Fibroblast of pulmonary artery (primary cell): ENCODE data around the gene C1orf116.

Source experiments
- DNase-seq: peaks from one replicate; pipeline ENCODE4 v3.0.0-alpha.2; 2010; ENCODE audit warnings: low read depth
- H3K4me3 ChIP-seq: replicated peaks from 2 replicates; pipeline ENCODE4 v1.5.1; 2011; ENCODE audit warnings: low read depth, mild to moderate bottlenecking, control low read depth, low read length, moderate library complexity
- TF ChIP-seq, protein P1 (sequence below): IDR thresholded peaks from 2 replicates; pipeline ENCODE4 v1.5.1; 2011; ENCODE audit warnings: mild to moderate bottlenecking, control low read depth, low read length, inconsistent platforms; ENCODE audit errors: missing control alignments

Gene C1orf116

DNA sequence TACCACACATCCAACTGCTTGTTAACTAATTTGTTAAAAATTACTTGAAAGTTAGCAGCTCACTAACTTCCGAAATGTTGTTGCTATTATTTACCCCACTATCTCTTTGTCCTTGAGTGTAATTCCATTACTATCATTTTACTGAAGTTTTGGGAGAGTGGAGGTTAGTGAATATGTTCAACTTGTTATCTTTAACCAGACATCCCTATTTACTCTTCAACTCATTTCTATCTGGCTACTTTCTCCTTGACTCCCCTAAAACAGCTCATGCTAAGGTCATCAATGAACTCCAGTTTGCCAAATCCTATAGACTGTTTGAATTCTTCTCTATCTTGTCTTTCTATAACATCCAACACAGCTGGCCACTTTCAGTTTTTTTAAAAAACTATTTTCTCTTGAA is 4.3 kb upstream of the C1orf116 start:
- no peak for DNase-seq
- TF ChIP-seq, protein P1, sequence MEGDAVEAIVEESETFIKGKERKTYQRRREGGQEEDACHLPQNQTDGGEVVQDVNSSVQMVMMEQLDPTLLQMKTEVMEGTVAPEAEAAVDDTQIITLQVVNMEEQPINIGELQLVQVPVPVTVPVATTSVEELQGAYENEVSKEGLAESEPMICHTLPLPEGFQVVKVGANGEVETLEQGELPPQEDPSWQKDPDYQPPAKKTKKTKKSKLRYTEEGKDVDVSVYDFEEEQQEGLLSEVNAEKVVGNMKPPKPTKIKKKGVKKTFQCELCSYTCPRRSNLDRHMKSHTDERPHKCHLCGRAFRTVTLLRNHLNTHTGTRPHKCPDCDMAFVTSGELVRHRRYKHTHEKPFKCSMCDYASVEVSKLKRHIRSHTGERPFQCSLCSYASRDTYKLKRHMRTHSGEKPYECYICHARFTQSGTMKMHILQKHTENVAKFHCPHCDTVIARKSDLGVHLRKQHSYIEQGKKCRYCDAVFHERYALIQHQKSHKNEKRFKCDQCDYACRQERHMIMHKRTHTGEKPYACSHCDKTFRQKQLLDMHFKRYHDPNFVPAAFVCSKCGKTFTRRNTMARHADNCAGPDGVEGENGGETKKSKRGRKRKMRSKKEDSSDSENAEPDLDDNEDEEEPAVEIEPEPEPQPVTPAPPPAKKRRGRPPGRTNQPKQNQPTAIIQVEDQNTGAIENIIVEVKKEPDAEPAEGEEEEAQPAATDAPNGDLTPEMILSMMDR: no peak
- no peak overlapping the region for H3K4me3 ChIP-seq

DNA sequence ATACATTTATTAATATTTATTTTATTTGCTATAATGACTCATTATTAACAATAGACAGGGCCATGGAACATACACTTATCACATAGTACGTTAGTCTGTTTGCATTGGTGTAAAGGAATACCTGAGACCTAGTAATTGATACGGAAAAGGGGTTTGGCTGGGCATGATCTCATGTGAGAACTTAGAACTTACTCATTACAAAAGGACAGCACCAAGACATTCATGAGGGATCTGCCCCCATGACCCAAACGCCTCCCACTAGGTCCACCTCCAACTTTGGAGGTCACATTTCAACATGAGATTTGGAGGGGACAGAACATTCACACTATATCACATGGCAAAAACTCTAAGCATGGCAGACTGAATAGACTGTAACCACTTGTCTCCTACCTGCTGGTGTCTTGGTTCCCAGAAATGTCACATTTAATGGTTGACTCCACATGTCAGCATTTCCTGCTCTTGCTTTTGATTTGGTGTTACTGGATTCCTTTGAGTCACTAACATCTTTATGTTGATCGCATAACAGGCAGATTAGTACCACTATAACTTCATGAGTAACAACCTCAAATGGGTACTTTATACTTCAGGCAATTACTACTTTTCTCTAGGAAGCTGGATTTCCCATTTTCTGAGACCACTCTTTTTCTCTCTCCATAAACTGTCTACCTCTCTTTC is 3.5 kb upstream of the C1orf116 start:
- DNase-seq: no peak
- H3K4me3 ChIP-seq: no peak overlapping the region
- TF ChIP-seq, protein P1: no peak

DNA sequence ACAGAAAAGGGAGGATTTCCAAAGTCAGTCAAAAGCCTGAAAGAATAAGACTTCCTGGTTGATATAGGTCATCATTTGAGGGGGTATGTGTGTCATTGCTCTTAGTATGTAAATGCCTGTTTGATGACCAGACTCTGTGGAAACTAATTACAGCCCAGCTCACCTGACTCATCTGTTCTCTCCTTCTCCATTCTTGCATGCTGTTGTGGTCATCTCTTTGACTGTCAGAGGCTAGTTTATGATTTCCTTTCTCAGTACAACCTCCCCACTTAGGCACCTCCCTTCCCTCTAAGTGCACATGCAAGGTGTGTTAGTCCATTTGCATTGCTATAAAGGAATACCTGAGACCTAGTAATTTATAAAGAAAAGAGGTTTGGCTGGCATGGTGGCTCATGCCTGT is 2.4 kb upstream of the C1orf116 start:
- DNase-seq: no peak
- H3K4me3 ChIP-seq: no peak overlapping the region
- TF ChIP-seq, protein P1: no peak

DNA sequence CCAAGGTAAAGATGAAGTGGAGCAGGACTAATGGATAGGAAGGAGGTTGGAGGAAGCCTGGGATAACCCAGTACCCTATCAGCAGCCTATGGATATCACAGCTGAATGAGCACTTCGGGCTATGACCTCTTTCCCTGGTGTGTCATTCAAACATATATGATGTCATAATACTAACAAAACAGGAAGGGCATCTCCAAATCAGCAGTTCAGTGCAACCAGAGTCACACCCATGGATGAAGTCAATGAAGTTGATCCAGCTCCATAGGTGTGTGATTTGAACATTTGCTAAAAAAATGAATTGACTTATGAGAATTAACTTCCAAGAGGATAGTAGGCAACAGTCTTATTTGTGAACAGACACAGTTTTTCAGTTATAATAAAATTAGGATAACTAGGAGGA is 1.7 kb upstream of the C1orf116 start:
- no peak for DNase-seq
- TF ChIP-seq, protein P1: no peak
- no peak overlapping the region for H3K4me3 ChIP-seq

DNA sequence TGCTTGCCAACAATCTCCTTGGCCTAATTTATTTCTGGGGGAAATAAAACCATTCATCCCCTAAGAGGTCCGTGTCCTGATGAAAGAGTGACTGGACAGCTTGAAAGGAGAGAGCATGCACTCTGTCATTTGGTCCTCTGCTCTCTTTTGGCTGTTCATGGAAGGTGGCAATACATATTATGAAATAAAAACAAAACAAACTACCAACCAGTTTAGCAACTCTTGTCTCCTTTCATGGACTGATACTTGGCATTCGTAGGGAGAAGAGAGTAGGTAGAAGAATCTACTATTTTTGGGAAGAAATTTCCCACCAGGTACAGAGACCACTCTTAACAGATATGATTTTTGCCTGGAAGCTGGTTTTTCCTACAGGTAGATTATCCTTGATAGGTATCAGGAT is 746 bp upstream of the C1orf116 start:
- TF ChIP-seq, protein P1: no peak
- no peak for DNase-seq
- H3K4me3 ChIP-seq: no peak overlapping the region

DNA sequence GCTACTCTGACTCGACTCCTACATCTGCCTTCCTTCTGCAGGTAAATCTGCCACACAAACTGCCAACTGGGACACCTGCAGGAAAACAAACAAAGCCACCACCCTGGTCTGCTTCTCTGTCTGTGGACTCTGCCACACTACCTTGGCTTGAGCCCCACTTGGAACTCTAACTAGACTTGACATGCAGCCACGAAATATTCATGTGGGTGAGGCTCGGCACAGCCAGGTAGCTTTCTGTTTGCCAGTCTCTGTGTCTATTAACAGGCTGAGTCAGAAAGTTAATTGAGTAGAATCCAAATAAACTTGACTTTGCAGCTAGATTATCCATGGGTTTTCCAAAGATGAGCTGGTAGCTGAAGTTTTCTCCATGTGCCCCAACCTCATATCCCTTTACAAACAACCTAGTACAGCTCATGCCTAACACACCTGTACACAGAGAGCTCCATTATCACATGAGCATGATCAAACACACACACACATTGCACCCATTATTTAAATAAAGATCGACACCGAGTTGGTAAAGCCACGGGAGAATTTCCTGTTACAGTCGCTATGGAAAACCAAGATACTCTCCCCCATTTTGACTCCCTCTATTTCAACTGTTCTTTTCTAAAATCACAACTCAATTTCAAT is 808 bp downstream of the C1orf116 start:
- no peak for DNase-seq
- H3K4me3 ChIP-seq: no peak overlapping the region
- TF ChIP-seq, protein P1: no peak

DNA sequence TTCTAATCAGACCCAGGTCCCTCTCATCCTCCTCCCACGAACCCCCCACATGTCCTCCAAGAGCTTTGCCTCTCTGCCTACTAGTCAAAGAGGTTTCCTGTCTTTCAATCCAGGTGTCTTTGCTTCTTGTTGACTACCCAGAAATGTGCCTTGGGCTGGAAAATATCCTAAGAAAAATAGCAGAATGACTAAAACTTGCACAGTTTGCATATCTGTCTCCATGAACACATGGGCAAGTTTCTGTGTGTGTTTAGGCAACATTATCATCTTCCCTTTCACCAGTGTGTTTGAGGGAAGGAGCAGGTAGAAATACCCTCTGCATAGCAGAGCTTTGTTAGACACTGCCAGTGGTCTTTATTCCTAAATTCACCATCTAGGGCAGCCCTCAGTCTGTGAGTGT is 1.5 kb downstream of the C1orf116 start:
- TF ChIP-seq, protein P1: no peak
- no peak for DNase-seq
- H3K4me3 ChIP-seq: no peak overlapping the region
